Left renal cortex interstitium (tissue), 4 donors: ENCODE data around the gene H3-3A. TPM values are rescaled to one million over a fixed set of nuclear protein-coding genes. Genes with fewer than 3 reads are reported as not detected.

ENCODE experiments used
- DNase-seq, 4 donors: peaks; one replicate each; pipeline ENCODE4 v3.0.0-alpha.2; 2013; ENCODE audit warnings: low read depth in 4 of 4, low spot score in 2 of 4, missing footprints in 1 of 4
- polyA plus RNA-seq, 4 donors: library from polyadenylated mRNA; unstranded; fragments of 120-200 nt; gene quantifications; one replicate each; pipeline ENCODE4 v1.2.1, GENCODE V29; 2013; ENCODE audit not compliant: insufficient read length in 4 of 4

Gene H3-3A
- polyA plus RNA-seq, result 1,000 to 10,000 TPM; 1,203 to 1,589 (median 1,301) TPM

- peak in 3 of 4 donors; percentile 71 to 88 (median 87) for DNase-seq
These were observed at the start of gene H3-3A for GRCh38 chr1:226062558-226063223. Gene H3-3A, plus strand, starts transcription at chr1:226062716. Its CDS starts 1,636 bp downstream, at chr1:226064352.

DNA sequence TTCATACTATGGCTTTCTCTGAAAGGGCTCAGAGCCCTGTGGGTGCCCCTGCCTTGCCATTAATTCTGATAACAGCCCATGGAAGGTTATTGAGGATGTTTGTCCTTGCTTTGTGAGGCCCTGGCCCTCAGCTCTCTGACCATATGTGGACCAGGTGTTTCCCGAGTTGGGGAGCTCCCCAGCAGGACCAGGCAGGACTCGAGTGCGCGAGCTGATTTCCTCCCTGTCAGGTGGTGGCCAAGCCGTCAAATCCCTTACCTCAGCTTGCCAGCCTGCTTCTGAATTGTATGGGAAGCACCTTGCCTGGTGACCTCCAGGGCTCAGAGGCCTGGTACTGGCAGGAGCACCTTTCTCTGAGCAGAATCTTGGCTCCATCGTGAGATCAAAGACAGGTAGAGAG lies 45.4 kb upstream of the H3-3A start:
- no peak for DNase-seq

DNA sequence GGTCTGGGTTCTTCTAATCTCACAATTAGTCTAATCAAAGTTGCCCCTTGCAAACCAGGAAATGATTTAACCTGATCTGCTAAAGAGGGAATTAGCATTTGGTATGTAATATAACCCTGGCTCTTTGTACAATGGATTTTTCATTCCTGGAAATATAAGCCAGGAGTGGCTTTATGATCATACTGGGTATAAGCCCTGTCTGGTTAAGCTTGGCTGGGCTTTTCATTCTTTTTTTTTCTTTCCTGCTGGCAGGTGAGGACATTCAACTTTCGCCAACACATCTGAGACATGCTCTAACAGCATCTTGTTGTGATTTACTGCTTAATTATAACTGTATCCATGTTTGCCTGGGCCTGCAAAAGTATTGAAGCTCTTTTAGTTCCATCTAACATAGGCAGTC lies 42.9 kb upstream of the H3-3A start:
- DNase-seq, result no peak

GRCh38 chr1:226021401-226021800 lies 41.1 kb upstream of the H3-3A start:
- DNase-seq, result no peak

- DNase-seq, result no peak
These were observed 40.7 kb upstream of the H3-3A start for GRCh38 chr1:226021801-226022200.

GRCh38 chr1:226023735-226024134 lies 38.8 kb upstream of the H3-3A start:
- DNase-seq, result no peak

DNA sequence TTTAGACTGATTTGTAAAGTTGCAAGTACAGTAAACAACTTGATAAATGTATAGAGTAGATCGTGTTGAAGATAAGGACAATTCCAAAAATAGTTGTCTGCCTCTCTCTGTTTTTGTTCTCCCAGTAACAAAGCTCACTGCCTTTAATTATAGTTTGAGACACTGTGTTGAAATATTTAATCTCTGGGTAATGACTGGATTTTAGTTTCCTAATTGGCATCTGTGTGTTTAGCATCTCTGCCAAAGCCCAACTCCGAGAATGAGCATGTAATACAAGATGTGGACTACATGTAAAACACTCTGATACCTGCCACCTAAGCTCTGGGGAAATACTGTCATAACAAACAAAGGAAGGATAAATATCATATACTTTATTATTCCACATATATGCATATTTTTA lies 35.7 kb upstream of the H3-3A start:
- no peak for DNase-seq

- no peak for DNase-seq
These were observed 34.8 kb upstream of the H3-3A start for GRCh38 chr1:226027538-226028217.

- no peak for DNase-seq
These were observed 33.4 kb upstream of the H3-3A start for GRCh38 chr1:226029093-226029496.

GRCh38 chr1:226029568-226030225 lies 32.8 kb upstream of the H3-3A start:
- no peak for DNase-seq

GRCh38 chr1:226033582-226033981 lies 28.9 kb upstream of the H3-3A start:
- no peak for DNase-seq

DNA sequence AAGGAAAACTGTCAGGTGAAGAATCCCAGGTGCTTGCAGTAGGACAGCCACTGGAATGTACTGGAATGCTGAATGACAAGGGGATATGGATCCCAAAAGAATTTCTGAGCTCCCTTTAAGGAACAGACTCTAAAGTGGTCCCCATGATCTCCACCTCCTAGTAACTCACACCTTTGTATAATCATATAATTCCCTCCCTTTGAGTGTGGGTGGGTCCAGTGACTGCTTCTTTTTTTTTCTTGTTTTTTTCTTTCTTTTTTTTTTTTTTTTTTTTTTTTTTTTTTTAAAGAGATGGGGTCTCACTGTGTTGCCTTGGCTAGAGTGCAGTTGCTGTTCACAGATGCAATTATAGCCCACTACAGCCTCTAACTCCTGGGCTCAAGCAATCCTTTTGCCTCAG lies 28.5 kb upstream of the H3-3A start:
- no peak for DNase-seq

DNA sequence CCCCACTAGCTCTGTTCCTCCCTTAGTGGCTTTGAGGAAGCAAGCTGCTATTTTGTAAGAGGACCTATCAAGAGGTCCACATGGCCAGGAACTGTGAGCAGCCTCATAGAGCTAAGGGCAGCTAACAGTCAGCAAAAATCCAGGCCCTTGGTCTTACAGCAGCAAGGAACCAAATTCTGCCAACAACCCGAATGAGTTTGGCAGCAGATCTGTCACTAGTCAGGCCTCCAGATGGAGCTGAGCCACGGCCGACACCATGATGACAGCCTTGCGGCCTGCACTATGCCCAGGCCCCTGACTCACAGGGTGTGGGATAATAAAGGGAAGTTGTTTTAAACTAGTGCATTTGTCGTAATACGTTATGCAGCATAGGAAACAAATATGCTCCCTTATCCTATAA lies 28.0 kb upstream of the H3-3A start:
- no peak for DNase-seq

GRCh38 chr1:226035915-226036314 lies 26.6 kb upstream of the H3-3A start:
- no peak for DNase-seq

DNA sequence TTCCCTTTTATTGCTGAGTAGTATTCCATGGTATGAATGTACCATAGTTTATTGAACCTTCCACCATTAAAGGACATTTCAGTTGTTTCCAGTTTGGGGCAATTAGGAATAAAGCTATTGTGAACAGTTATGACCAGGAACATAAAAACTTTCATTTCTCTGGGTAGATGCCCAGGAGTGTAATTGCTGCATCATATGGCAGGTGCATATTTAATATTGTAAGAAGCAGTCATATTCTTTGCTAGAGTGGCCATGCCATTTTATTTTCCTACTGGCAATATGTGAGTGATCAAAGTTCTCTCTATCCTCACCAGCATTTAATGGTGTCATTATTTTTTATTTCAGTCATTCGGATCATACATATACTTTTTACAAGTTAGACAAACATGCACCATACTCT lies 23.9 kb upstream of the H3-3A start:
- DNase-seq, result no peak

GRCh38 chr1:226041419-226041818 lies 21.1 kb upstream of the H3-3A start:
- no peak for DNase-seq

DNA sequence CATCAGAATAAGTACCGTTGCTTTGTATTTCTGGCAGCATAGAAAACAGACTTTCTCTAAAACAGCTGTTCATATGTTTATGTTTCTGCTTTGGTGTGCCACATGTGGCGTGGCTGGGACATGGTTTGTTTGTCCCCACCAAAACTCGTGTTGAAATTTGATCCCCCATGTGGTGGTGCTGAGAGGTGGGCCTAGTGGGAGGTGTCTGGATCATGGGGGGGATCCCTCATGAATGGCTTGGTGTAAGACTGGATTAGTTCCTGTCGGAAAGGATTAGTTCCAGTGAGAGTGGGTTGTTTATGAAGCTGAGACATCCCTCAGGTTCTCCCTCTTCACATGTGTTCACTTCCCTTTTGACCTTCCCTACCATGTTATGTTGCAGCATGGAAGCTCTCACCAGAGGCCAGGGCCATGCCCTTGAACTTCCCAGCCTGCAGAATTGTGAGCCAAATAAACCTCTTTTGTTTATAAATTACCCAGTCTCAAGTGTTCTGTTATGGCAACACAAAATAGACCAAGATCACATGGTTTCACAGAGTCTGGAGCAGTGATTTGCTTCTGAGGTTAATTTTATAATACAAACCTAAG lies 17.9 kb upstream of the H3-3A start:
- no peak for DNase-seq

DNA sequence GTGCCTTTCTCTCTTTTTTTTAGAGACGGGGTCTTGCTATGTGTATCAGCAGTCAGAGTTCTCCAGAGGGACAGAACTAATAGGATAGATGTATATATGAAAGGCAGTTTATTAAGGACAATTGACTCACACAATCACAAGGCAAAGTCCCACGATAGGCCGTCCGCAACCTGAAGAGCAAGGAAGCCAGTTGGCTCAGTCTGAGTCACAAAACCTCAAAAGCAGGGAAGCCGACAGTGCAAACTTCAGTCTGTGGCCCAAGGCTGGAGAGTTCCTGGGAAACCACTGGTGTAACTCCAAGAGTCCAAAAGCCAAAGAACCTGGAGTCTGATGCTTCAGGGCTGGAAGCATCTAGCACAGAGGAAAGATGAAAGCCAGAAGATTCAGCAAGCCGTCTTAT lies 16.3 kb upstream of the H3-3A start:
- DNase-seq, result no peak

DNA sequence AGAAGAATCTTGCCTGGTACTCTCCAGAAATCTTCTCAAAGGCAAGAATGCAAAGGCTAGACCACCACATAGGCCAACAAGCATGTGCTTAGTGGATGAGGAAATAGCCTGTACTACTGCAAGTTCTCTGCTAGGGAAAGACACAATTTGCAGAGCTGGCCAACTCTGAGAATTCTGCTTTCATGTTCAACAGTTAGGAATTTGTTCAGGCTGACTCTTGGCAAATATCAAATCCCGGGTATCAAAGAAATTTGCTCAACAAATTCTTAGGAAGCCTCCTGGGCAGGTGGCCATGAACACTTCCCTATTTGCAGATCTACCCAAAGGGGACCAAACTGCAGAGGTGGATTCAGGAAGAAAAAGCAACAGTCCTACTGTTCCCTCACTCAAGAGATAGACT lies 15.0 kb upstream of the H3-3A start:
- DNase-seq, result no peak

DNA sequence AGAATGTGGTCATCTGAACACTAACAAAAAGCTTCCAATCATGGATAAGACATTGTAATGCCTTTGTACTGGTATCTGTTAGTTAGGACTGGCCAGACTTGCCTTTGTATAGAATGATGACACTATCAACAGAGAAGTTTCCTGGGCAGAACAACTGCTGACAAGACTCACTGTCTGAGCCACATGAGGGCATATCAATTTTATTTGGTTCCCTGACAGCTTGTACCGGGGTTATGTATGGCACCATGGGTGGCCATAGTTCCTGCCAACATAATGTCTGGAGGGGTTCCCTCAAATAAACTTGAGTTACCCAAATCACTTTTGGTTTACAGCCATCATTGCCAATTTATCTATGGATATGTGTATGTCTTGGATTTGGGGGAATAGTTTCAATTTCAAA lies 13.6 kb upstream of the H3-3A start:
- no peak for DNase-seq

GRCh38 chr1:226050133-226050532 lies 12.4 kb upstream of the H3-3A start:
- DNase-seq, result no peak

GRCh38 chr1:226051365-226051764 lies 11.2 kb upstream of the H3-3A start:
- no peak for DNase-seq
